Measurements from ENCODE around the gene RAD51B. TPM values are rescaled to one million over a fixed set of nuclear protein-coding genes. Genes with fewer than 3 reads are reported as not detected.

RAD51B gene
- total RNA-seq, 4 donors from 2014 or later = 14.0 to 16.4 (median 14.8) TPM

- no peaks in the 10 kb centered on the region for H3K36me3 ChIP-seq
- no peak overlapping the region for H3K27ac ChIP-seq
- no peaks in the 10 kb centered on the region for H3K27me3 ChIP-seq
- no peaks in the 10 kb centered on the region for H3K4me1 ChIP-seq
- 96% methylated on average over 1 of the region's 1 CpG for WGBS, 2 donors
- intact Hi-C loops (cut with DNase I) = loop anchor here (10.0 kb wide), 1 partner anchor 274 kb away; no protein-coding TSS in a partner anchor
- no peaks in the 10 kb centered on the region for H3K9me3 ChIP-seq
- H3K4me3 ChIP-seq (replicated peaks in 1 of 3) = no peak overlapping the region
- DNase-seq = no peak
- no peak for TF ChIP-seq CTCF (IDR thresholded peaks at IDR 0.05)
- TF ChIP-seq POLR2A (IDR thresholded peaks at IDR 0.05) = no peak
Observed at GRCh38 chr14:67950386-67950785, 130.8 kb downstream of the RAD51B start.

GRCh38 chr14:67951529-67952135 is 132.1 kb downstream of the RAD51B start:
- Histone ChIP-seq H3K27me3 (no peaks in the 10 kb centered on the region), H3K36me3 (no peaks in the 10 kb centered on the region), H3K9me3 (no peaks in the 10 kb centered on the region), H3K4me1 (no peaks in the 10 kb centered on the region), H3K4me3 (replicated peaks in 1 of 3) (no peak overlapping the region), H3K27ac (no peak overlapping the region)
- DNase-seq = no peak
- TF ChIP-seq CTCF (IDR thresholded peaks at IDR 0.05) = no peak
- no peak for TF ChIP-seq POLR2A (IDR thresholded peaks at IDR 0.05)
- 92 to 93% methylated on average over 2 of the region's 2 CpGs for WGBS, 2 donors
- intact Hi-C loops (cut with DNase I) = loop anchor here (10.0 kb wide), 1 partner anchor 273 kb away; no protein-coding TSS in a partner anchor

- 85 to 91% methylated on average over 2 of the region's 2 CpGs for WGBS, 2 donors
- intact Hi-C loops (cut with DNase I) = loop anchor here (10.0 kb wide), 1 partner anchor 272 kb away; no protein-coding TSS in a partner anchor
- no peaks in the 10 kb centered on the region for H3K4me1 ChIP-seq
- no peaks in the 10 kb centered on the region for H3K9me3 ChIP-seq
- H3K27ac ChIP-seq = no peak overlapping the region
- H3K36me3 ChIP-seq = no peaks in the 10 kb centered on the region
- H3K27me3 ChIP-seq = no peaks in the 10 kb centered on the region
- no peak for DNase-seq
- H3K4me3 ChIP-seq (replicated peaks in 1 of 3) = no peak overlapping the region
- no peak for TF ChIP-seq POLR2A (IDR thresholded peaks at IDR 0.05)
- TF ChIP-seq CTCF (IDR thresholded peaks at IDR 0.05) = no peak
Observed at GRCh38 chr14:67952381-67952780, 132.8 kb downstream of the RAD51B start.

- no peak for TF ChIP-seq POLR2A (IDR thresholded peaks at IDR 0.05)
- TF ChIP-seq CTCF (IDR thresholded peaks at IDR 0.05) = no peak
- Histone ChIP-seq H3K4me1 (no peaks in the 10 kb centered on the region), H3K36me3 (no peaks in the 10 kb centered on the region), H3K4me3 (replicated peaks in 1 of 3) (no peak overlapping the region), H3K27me3 (no peaks in the 10 kb centered on the region), H3K9me3 (no peaks in the 10 kb centered on the region), H3K27ac (no peak overlapping the region)
- intact Hi-C loops (cut with DNase I) = loop anchor here (10.0 kb wide), 1 partner anchor 272 kb away; no protein-coding TSS in a partner anchor
- DNase-seq = no peak
Observed at GRCh38 chr14:67952786-67953185, 133.2 kb downstream of the RAD51B start.

GRCh38 chr14:67955261-67955660 is 135.7 kb downstream of the RAD51B start:
- H3K27ac ChIP-seq = no peak overlapping the region
- H3K27me3 ChIP-seq = no peaks in the 10 kb centered on the region
- no peak overlapping the region for H3K4me3 ChIP-seq (replicated peaks in 1 of 3)
- H3K9me3 ChIP-seq = no peaks in the 10 kb centered on the region
- H3K36me3 ChIP-seq = no peaks in the 10 kb centered on the region
- no peak for DNase-seq
- intact Hi-C loops (cut with DNase I) = loop anchor here (10.0 kb wide), 1 partner anchor 270 kb away; no protein-coding TSS in a partner anchor
- TF ChIP-seq POLR2A (IDR thresholded peaks at IDR 0.05) (no peak), CTCF (IDR thresholded peaks at IDR 0.05) (no peak)
- H3K4me1 ChIP-seq = no peaks in the 10 kb centered on the region

Data from thyroid gland (tissue), 4 donors.